Measurements from ENCODE around the gene CPLANE2. TPM values are rescaled to one million over a fixed set of nuclear protein-coding genes. Genes with fewer than 3 reads are reported as not detected.
"Not testable (repeated sequence)": the region's sequence is repeated elsewhere in the genome, so short reads cannot be mapped to it uniquely, and the experiment has no call there.

CPLANE2 gene
- total RNA-seq, 2 donors from 2014 or later = 4.1 to 5.2 TPM

DNA sequence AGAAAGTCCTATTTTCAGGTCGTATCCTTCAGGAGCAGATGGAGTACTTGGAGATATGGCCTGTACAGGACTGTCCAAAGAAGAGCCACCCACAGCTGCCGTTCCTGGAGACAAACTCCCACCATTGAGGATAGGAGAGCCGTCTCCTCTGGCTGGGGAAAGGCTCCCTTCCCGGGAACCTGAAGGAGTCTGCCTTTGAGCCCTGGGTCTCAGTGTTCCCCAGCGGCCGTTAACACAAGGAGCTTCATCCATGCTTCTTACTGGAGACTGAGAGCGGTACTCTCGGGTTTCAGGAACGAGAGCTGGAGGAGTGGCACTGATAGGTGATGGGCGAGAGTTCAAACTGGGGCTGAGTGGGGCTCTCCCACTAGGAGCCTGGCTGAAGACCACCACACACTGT, 14.4 kb upstream of the CPLANE2 start:
- no peak for DNase-seq (ENCODE audit: low spot score)
- intact Hi-C loops (cut with DNase I) = loop anchor here in 1 of 2 donors (5.0 kb wide), 1 partner anchor 41 kb away; no protein-coding TSS in a partner anchor

DNA sequence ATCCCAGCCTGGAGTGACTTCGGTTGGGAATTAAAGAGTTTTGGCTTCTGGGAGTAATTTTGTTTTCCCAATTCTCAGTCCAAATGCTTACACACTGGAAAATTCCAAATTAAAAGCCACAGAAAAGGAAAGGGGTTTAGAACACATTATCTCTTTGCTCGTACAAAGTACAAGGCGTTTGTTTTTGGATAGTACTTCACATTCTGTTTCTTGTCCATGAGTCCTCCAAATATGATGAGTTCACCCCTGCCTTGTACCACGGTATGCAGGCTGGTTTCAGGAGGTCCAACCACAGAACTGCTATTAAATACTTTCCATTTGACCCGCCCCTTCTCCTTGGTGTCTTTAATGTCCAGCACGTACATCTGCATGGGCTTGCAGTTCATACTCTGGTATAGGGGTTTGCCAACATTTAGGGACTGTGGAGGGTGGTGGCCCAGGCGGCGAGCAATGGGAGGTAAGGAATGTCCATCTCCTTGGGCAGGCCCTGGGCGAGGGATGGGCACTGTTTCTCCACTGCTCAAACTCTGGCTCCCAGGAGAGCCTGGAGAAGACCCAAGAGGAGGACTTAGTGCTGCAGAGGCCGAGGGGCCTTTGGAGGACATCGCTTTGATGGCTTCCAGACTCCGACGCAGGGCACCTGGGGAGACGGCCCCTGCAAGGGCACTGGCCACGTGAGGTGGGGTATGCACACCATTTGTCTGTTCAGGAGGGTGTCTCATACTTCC, 13.7 kb upstream of the CPLANE2 start:
- intact Hi-C loops (cut with DNase I) = loop anchor here in 1 of 2 donors (5.0 kb wide), 1 partner anchor 42 kb away; no protein-coding TSS in a partner anchor

DNA sequence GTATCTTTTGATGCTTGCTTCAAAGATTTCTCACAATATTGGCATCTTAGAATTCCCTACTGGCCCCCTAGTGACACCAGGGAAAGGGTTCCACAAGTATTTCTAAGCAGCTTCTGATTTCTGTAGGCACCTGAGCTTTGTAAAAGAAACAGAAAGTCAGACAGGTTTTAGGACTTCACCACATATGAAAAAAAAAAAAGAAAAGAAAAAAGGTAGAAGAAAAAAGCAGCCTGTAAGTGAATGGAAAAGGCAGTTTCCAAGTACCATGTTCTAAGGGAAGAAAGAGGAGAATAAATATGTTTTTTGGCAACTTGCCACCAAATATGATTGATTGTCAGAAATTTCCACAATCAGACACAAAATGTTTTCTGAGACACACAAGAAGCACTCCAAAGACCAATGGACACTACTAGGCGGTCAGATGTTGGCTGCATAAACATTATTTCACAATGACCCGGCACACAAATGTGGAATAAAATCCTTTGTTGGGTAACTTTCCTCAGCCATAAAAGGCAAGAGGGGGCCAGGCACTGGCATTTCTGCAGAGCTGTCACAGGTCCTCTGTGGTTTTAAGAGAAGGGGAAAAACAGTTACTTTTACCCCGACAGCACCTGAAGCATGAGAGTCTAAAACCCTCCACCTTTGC, 12.7 kb upstream of the CPLANE2 start:
- intact Hi-C loops (cut with DNase I) = loop anchor here (5.0 to 10.0 kb wide), 3 partner anchors 43 to 105 kb away; partner anchors contain the start of gene FBXO42 (in 2 of the 2)
- DNase-seq (ENCODE audit: low spot score) = no peak

More for the DNA sequence above, 13.7 kb upstream of the CPLANE2 start:
- DNase-seq (ENCODE audit: low spot score) = no peak

DNA sequence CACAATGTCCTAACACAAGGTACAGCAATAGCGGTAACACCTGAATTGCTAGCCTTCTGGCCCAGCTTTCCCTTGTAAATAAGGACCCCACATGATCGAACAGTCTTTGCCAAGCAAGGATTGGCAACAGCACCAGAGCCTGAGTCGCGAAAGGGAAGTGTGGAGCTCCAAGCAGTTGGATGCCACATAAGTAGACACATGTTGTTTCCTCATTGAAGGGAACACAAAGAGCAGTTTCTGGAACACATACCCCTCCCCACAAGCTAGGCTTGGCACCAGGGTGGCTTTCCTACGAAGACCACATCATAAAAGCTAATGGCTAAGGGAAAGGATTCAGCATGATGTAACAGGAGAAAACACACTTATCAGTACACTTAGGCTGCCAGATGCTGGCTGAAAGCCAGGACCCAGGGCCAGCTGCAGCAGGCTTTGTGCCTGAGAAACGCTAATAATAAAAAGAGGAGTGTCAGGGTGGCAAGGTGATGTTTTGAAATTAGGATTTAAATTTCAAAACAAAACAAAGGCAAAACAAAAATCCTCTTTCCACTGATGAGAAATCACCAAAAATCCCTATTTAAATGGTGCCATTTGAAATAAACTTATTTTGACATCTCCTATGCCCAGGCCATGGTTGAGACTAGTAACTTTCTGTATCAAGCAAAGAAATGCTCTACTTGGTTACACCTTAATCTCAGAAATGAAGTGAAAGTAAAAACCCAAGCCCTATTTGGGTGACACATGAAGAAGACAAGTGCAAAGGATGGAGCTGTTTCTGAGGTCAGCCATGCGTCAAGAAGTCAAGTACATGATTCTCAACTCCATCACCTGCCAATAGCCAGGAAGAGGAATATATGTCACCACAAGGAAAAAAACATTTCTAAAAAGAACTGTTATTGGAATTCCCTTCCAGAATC, 11.9 kb upstream of the CPLANE2 start:
- intact Hi-C loops (cut with DNase I) = loop anchor here (5.0 to 10.0 kb wide), 2 partner anchors 57 to 106 kb away; partner anchors contain the start of gene FBXO42 (in 2 of the 2)
- peak; percentile 93 for DNase-seq (ENCODE audit: low spot score)

DNA sequence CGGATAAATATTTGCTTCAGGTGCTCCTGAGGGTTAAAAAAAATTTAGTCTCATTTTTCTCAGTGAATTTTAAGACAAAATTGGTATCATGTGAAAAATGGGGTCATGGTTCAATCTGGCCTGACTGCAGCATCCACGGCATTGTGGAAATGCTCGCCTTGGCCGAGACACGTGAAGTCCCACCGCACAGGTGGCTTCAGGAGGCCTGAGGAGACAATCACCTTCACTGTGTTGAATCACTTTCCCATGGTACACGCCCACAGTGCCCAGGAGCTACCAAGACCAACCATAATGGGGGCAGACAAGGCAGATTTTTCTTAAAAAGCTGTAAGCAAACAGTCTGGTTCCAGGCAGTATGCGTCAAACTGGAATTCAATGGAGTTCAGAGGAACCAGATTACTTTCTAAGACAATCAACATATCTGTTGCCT, 11.0 kb upstream of the CPLANE2 start:
- DNase-seq (ENCODE audit: low spot score) = no peak
- intact Hi-C loops (cut with DNase I) = loop anchor here (5.0 to 10.0 kb wide), 2 partner anchors 56 to 107 kb away; partner anchors contain the start of gene FBXO42 (in 2 of the 2)

DNA sequence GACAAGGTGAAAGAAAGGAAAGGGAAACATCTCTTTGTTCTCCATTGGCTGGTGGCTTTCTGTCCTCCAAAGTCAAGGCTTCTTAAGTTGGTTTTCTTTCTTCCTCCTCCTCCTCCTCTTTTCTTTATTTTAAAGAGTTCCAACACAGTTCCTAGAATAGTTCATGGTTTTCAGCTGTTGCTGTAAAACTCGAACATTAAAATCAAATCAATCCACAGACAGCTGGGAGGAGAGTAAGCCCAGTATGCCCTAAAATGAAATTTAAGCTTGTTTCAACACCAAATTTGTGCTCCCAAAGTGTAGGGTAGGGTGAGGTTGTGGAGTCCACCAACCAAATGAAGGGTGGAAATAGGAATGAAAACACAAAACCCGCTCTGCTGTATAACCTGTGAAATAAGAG, 10.5 kb upstream of the CPLANE2 start:
- intact Hi-C loops (cut with DNase I) = loop anchor here (5.0 to 10.0 kb wide), 2 partner anchors 55 to 107 kb away; partner anchors contain the start of gene FBXO42 (in 2 of the 2)

DNA sequence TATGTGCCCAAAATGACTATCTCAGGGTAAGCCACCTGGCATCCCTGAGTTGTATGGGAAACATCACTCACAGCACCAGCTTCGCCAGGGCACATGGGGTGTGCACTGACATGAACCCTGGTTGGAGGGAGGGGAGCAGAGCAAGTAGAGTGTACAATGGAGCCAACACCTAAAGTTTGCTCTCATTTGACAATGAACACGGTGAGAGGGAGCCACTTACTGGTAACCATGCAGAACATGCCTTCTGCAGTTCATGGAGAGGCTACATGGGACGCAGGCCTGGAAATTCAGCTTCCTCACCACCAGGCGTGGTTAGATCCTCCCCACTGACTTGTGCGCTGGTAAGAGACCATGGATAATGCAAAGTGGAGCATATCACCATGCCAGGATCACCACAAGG, 10.0 kb upstream of the CPLANE2 start:
- no peak for DNase-seq (ENCODE audit: low spot score)
- intact Hi-C loops (cut with DNase I) = loop anchor here (5.0 to 10.0 kb wide), 2 partner anchors 55 to 108 kb away; partner anchors contain the start of gene FBXO42 (in 2 of the 2)

More for the DNA sequence above, 10.5 kb upstream of the CPLANE2 start:
- DNase-seq (ENCODE audit: low spot score) = no peak

DNA sequence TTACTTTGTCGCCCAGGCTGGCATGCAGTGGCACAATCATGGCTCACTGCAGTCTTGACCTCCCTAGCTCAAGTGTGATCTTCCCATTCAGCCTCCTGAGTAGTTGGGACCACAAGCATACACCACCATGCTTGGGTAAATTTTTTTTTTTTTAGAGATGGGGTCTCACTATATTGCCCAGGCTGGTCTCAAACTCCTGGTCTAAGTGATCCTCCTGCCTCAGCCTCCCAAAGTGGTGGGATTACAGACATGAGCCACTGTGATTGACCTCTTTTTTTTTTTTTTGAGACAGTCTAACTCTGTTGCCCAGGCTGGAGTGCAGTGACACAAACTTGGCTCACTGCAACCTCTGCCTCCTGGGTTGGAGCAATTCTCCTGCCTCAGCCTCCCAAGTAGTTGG, 9.3 kb upstream of the CPLANE2 start:
- not testable (repeated sequence) for DNase-seq (ENCODE audit: low spot score)
- intact Hi-C loops (cut with DNase I) = loop anchor here (5.0 to 10.0 kb wide), 2 partner anchors 54 to 109 kb away; partner anchors contain the start of gene FBXO42 (in 2 of the 2)

DNA sequence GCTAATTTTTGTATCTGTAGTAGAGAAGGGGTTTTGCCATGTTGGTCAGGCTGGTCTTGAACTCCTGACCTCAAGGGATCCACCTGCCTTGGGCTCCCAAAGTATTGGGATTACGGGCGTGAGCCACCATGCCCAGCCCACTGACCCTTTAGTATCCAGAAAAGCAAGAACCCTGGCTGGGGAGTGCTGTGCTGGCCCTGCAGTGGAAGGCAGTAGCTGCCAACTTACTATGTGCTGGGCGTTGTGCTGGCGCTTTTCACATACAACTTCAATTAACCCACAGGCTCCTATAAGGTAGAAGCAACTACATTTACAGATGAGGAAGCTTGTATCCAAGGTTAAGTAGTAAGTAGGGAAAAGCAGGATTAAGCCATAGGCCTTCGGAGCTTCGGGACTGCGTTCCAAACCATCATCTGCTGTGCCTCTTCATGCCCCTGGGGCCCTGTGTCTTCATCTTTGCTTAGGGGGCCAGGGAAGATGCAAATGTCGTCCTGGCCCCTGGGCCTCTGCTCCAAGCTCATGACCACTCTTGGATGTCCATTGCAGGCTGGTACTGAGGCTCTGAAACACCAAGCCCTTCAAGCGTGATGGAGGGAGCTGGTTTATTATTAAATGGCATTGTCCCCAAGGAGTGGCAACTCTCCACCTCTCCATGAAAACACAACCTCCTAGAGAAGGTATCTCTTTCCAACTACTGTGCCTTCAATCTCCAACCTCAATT, 8.7 kb upstream of the CPLANE2 start:
- no peak for DNase-seq (ENCODE audit: low spot score)
- intact Hi-C loops (cut with DNase I) = loop anchor here (1.0 to 10.0 kb wide), 5 partner anchors 53 to 167 kb away; partner anchors contain the start of gene FBXO42 (in 2 of the 2)

DNA sequence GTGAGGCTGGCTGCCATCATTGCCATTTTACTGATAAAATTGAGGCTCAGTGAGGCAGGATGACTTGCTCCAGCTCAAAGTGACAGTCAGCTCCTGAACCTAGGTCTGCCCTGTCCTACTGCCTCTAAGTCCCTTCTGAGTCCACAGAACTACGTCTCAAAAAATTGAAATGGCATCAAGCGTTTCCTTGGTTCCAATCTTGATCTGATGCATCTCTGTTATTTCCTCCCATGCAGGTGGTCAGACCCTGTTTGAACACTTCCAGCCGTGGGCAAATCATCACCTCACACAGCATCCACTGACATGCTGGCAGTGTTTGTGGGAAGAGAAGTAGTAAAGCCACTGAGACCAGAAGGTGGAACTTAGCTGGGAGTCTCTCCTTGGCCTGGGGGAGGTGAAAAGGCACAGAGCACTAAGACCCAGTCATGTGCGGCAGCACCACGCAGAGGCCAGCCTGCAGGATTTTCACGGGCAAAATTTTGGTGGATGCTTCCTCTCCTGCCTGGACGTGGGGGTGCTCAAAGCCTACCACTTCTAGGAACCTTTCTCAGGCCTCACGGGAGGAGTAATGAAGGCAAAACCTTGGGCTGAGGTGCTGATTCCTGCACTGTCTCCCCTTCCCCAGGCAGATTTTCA, 7.8 kb upstream of the CPLANE2 start:
- no peak for DNase-seq (ENCODE audit: low spot score)
- intact Hi-C loops (cut with DNase I) = loop anchor here (1.0 to 10.0 kb wide), 6 partner anchors 37 to 166 kb away; partner anchors contain the start of gene FBXO42 (in 2 of the 2)

DNA sequence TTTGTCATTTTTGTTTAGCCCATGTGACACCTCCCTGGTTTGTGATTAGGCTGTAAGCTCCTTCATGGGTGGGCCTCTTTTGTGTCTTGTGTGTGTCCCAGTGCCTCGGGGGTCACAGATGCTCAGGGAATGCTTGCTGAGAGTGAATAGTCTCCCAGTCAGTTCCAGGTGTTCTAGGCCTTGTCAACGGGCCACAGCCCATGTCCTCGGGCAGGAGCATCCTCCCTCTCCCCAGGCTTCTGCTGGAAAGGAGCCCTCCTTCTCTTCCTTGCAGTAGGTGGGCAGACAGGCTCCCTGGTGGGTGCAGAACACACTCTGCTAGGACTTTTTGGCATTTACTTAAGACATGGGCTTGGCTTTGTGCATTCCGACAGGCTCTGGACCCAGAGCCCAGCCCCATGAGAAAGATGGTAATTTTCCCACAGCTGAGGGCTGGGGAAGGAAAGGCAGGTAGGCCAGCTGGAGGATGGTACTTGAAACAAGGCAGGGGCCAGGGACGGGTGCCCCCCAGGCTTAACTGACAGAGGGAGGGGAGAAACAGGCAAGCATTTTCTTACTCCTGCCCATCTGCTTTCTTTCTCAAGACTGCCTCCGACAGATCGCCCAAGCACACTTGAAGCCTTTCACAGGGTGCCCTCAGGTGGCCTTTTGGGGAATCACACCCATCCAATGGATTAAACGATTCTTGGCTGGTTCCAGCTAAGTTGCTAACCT, 7.1 kb upstream of the CPLANE2 start:
- intact Hi-C loops (cut with DNase I) = loop anchor here (2.0 to 10.0 kb wide), 4 partner anchors 37 to 165 kb away; partner anchors contain the start of gene FBXO42 (in 2 of the 2)
- peak; percentile 92 for DNase-seq (ENCODE audit: low spot score)

DNA sequence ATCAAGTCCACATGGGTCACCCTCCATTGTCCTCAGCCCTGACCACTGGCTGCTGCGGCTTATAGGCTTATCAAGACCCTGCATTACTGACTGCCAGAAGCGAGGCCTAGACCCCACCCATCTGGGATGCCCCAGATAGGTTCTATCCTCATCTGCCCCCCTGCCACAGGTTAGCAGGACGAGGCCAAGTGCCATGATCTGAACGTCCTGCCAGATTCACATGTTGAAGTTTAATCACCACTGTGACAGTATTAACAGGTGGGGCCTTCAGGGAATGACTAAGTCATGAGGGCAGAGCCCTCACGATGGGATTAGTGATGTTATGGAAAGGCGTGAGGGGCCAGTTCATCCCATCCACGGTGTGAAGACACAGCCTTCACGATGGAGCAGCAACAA, 6.2 kb upstream of the CPLANE2 start:
- no peak for DNase-seq (ENCODE audit: low spot score)
- intact Hi-C loops (cut with DNase I) = loop anchor here (5.0 to 10.0 kb wide), 2 partner anchors 36 to 112 kb away; partner anchors contain the start of gene FBXO42 (in 2 of the 2)

DNA sequence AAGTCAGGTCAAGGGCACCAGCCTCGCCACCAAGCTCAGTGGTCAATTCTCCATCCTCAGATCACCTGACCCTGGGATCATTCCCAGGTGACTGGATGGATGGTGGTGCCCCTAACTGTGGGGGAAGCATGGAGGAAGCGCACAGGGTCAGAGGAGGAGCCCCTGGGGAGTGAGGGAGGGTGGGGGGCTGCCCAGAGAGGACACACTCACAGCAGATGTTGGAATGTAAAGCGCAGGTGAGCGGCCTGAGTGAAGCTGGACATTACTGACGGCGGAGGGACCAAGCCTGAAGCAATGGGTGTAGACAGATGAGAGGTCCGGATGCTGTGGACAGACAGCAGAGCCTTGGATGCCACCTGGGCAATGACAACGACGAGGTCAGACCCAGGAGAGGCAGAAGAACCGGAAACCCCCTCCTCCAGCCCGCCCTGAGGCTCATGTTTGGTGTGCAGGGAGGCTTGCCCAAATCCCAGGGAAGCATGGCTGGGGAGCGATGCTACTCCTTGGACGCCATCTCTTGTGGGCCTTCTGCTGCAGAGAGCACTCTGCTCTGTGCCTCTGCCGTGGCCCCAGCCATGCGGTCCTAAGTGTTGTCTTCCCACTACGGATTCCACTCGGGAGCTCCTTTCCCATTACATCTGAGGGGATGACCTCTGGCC, 5.7 kb upstream of the CPLANE2 start:
- DNase-seq (ENCODE audit: low spot score) = no peak
- intact Hi-C loops (cut with DNase I) = loop anchor here (5.0 to 10.0 kb wide), 2 partner anchors 35 to 112 kb away; partner anchors contain the start of gene FBXO42 (in 2 of the 2)

DNA sequence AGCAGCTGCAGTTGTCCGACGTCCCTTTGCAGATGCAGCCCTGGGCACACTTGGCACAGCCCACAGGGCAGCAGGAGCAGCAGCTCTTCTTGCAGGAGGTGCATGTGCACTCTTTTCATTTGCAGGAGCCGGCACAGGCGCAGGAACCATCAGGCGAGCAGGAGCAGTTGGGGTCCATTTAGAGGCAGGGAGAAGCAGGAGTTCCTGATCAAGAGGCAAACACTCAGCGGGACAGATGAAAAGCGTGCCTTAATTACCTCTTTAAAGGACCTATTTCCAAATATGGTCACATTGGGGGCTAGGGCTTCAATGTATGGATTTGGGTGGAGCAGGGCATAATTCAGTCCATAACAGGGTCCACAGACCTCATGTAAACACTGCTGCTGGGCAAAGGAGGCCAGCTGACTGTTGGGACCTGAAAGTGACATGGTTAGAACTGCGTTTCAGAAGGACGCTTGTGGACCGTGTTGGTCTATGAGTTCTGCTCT, 4.3 kb upstream of the CPLANE2 start:
- intact Hi-C loops (cut with DNase I) = loop anchor here (5.0 to 10.0 kb wide), 2 partner anchors 34 to 114 kb away; partner anchors contain the start of gene FBXO42 (in 2 of the 2)
- DNase-seq (ENCODE audit: low spot score) = no peak

DNA sequence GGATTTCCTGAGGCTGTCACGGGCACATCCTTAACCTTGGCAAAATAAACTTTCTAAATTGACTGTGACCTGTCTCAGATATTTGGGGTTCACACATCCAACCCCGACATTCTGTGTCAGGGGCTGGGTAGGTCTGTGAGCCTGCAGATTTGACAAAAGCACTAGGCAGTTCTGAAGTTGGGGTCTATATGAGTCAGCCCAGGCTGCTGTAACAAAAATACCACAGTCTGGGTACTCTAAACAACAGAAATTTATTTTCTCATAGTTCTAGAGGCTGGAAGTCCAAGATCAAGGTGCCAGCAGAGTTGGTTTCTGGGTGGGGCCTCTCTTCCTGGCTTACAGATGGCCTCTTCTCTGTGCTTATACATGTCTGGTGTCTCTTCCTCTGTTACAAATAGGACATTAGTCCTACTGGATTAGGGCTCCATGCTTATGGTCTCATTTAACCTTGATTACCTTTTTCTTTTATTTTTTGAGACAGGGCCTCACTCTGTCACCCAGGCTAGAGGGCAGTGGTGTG, 3.0 kb upstream of the CPLANE2 start:
- intact Hi-C loops (cut with DNase I) = loop anchor here (5.0 to 10.0 kb wide), 2 partner anchors 33 to 115 kb away; partner anchors contain the start of gene FBXO42 (in 2 of the 2)
- DNase-seq (ENCODE audit: low spot score) = no peak

Data from posterior vena cava (tissue), 2 donors.